ENCODE data around the gene LRRC8B.

DNA sequence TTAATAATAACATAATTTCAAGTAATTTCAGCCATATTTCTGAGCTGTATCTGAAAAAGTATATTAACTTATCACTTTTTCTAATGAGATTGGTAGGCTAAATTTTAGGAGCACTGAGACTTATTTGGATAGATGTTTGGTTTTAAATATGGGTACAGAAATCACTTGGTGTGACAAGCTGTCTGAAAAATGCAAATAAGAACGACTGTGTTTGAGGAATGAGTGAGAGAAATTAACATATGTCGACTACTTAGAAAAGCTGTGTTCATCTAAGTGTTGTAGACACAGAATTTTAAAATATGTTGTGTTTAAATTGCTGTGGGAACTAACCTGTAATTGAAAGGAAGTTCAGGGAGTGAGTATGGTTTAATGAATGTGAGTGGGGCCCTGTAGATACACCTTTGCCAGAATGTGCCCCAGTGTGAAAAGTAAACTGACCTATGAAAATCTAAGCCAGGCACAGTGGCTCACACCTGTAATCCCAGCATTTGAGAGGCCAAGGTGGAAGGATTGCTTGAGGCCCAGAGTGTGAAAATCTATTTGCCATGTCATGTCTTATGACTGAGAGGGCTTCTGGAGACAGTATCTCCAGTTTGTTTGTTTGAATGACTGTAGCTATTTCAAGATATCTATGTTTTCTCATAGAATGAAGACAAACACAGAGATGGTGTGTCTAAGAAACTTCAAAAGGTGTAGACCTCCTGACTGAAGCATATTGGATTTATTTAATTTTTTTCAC lies 54.5 kb downstream of the LRRC8B start:
- no peak for TF ChIP-seq POLR2A (IDR thresholded peaks at IDR 0.05)
- TF ChIP-seq, protein P1, sequence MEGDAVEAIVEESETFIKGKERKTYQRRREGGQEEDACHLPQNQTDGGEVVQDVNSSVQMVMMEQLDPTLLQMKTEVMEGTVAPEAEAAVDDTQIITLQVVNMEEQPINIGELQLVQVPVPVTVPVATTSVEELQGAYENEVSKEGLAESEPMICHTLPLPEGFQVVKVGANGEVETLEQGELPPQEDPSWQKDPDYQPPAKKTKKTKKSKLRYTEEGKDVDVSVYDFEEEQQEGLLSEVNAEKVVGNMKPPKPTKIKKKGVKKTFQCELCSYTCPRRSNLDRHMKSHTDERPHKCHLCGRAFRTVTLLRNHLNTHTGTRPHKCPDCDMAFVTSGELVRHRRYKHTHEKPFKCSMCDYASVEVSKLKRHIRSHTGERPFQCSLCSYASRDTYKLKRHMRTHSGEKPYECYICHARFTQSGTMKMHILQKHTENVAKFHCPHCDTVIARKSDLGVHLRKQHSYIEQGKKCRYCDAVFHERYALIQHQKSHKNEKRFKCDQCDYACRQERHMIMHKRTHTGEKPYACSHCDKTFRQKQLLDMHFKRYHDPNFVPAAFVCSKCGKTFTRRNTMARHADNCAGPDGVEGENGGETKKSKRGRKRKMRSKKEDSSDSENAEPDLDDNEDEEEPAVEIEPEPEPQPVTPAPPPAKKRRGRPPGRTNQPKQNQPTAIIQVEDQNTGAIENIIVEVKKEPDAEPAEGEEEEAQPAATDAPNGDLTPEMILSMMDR (IDR thresholded peaks at IDR 0.05 in 4 of 5, conservative IDR thresholded peaks at IDR 0.05 in 1 of 5), result no peak

Measured in gastrocnemius medialis (tissue), 4 donors.